GM12864 (cell line): Measurements from ENCODE around the gene USF2.

Experiments
- DNase-seq: peaks from one replicate; pipeline ENCODE4 v3.0.0-alpha.2; 2011; ENCODE audit warnings: low read depth
- H3K4me3 ChIP-seq: 2 replicates; pipeline ENCODE4 v1.5.1; 2011; ENCODE audit warnings: mild to moderate bottlenecking, low read depth, low read length, control low read depth
- TF ChIP-seq, protein P1 (sequence below): IDR thresholded peaks from 2 replicates; pipeline ENCODE4 v1.5.1; 2011; ENCODE audit warnings: low read depth, mild to moderate bottlenecking, moderate library complexity, low read length, control low read depth, inconsistent platforms; ENCODE audit errors: missing control alignments

The USF2 gene

DNA sequence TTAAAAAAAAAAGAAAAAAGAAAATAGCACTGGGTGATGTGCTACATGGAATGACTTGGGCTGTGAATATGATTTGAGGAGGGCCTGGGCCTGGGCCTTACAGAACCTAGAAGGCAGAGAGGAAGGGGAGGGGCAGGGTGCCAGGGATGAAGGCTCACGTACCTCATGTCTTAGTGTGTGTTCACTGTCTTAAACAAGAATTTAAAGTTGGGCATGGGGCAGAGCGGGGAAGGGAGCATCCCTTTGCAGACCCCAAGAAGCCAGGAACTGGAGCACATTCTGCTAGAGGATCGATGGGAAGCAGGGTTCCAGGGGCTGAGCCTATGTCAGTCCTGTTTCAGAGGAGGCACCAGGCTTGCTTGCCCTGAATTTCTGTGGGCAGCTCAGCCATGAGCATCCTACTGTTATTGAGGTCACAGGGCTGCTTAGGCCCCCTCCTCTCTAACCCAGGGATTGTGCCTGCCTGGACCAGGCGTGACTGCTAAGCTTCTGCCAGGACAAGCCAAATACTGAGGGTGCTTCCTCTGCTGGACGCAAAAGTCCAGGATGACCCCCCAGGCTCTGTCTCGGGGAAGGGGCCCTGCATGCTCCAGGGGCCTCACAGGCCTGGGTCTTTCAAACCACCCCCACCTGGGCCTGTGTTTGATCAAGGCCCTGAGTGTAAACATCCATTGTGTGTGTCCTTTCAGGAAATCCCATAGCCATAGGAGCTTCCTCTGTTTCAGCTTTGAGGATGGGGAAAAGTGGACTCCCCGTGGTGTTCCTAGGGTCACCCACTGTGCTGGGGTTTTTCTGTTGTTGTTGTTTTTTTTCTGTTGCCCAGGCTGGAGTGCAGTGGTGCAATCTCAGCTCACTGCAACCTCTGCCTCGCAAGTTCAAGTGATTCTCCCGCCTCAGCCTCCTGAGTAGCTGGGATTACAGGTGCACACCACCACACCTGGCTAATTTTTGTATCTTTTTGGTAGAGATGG is 15.2 kb upstream of the USF2 start:
- TF ChIP-seq, protein P1, sequence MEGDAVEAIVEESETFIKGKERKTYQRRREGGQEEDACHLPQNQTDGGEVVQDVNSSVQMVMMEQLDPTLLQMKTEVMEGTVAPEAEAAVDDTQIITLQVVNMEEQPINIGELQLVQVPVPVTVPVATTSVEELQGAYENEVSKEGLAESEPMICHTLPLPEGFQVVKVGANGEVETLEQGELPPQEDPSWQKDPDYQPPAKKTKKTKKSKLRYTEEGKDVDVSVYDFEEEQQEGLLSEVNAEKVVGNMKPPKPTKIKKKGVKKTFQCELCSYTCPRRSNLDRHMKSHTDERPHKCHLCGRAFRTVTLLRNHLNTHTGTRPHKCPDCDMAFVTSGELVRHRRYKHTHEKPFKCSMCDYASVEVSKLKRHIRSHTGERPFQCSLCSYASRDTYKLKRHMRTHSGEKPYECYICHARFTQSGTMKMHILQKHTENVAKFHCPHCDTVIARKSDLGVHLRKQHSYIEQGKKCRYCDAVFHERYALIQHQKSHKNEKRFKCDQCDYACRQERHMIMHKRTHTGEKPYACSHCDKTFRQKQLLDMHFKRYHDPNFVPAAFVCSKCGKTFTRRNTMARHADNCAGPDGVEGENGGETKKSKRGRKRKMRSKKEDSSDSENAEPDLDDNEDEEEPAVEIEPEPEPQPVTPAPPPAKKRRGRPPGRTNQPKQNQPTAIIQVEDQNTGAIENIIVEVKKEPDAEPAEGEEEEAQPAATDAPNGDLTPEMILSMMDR: no peak
- no peak for DNase-seq
- no peak overlapping the region for H3K4me3 ChIP-seq

DNA sequence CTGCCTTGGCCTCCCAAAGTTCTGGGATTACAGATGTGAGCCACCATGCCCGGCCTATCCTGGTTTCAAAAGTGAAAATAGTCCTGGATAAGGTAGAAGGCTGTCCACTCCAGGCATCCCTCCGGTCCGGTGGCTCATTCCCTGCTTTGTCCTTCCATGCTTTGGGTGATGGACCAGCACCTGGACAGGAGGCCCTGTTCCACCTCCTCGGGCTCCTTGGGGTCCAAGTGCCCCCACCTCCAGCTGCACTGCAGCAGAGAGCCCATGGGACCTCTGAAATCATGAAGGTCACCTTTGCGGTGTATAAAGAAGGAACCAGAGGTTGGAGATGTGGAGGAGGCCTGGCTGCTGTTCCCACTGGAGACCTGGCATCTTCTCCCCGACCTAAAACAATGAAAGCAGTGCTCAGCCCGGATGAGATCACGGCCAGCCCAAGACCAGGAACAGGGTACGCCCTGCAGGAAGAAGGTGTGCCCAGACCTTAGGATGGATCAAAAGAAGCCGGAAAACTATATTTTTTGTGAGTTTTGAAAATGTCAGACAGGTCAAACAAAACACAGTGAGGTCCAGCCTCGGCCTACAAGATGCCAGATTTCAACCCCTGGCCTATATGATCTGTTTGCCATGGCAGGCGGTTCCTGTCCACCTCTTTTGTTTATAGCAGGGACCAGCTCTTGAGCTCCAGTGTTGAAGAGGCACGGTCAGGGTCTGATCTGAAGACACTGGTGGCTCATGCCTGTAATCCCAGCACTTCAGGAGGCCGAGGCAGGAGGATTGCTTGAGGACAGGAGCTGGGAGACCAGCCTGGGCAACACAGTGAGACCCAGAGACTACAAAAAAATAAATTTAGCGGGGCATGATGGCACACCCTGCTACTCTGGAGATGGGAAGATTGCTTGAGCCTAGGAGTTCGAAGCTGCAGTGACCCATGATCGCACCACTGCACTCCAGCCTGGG is 14.1 kb upstream of the USF2 start:
- no peak overlapping the region for H3K4me3 ChIP-seq
- TF ChIP-seq, protein P1: no peak
- no peak for DNase-seq

DNA sequence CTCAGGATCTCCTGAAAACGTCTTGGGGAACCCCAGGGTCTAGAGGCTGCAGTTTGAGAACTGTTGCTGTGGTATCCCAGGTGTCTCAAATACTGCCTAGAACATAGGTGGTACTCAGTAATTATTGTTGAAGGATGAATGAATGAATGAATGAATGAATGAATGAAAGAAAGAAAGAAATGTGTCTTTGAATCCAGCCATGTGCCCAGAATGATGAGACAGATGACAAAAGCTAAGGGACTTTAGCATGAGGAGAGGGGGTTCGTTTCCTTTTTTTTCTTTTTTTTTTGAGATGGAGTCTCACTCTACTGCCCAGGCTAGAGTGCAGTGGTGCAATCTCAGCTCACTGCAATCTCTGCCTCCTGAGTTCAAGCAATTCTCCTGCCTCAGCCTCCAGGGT is 12.2 kb upstream of the USF2 start:
- no peak overlapping the region for H3K4me3 ChIP-seq
- no peak for DNase-seq
- TF ChIP-seq, protein P1: no peak

GRCh38 chr19:35257113-35257461 is 11.7 kb upstream of the USF2 start:
- H3K4me3 ChIP-seq: no peak overlapping the region
- no peak for DNase-seq
- TF ChIP-seq, protein P1: no peak

DNA sequence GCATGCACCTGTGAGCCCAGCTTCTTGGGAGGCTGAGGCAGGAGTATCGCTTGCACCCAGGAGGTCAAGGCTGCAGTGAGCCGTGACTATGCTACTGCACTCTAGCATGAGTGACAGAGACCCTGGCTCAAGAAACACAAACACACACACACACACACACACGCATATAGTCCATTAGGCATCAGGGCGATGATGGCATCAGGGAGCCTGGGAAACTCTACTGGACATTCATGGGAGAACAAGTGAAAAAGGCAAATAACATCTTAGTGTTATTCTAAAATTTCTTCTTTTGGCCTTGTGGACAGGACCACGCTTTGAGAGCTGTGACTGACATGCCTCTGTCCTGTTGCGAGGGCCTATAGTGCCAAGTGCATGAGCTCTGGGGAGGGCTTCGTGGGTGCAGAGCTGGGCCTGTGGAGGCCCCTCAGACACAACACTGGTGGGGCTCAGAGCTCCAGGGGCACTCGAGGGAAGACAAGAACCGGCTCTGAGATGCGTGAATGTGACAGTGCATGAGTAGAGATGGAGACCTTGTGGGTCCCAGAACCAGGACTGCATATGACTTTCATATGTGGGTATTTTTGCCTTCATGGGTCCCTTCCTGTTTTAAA is 8.0 kb upstream of the USF2 start:
- H3K4me3 ChIP-seq: no peak overlapping the region
- no peak for DNase-seq
- TF ChIP-seq, protein P1: no peak

- no peak overlapping the region for H3K4me3 ChIP-seq
- no peak for DNase-seq
- TF ChIP-seq, protein P1: no peak
Measured at GRCh38 chr19:35261356-35262100, 7.2 kb upstream of the USF2 start.
